WERI-Rb-1 (cell line): ENCODE measurements around the gene AGA.

Experiments
- DNase-seq: peaks from one replicate; pipeline ENCODE4 v3.0.0-alpha.2; 2020
- H3K27ac ChIP-seq: fragments of 250-450 bp; sonication (Bioruptor Pico); 2 replicates; pipeline ENCODE4 v1.5.1; 2020; ENCODE audit warnings: mild to moderate bottlenecking, moderate library complexity
- H3K27me3 ChIP-seq: fragments of 250-450 bp; sonication (Bioruptor Pico); 2 replicates; pipeline ENCODE4 v1.5.1; 2021; ENCODE audit warnings: mild to moderate bottlenecking, low read depth, moderate library complexity; ENCODE audit not compliant: insufficient read depth, severe bottlenecking
- H3K36me3 ChIP-seq: fragments of 250-450 bp; sonication (Bioruptor Pico); 2 replicates; pipeline ENCODE4 v1.5.1; 2020; ENCODE audit warnings: mild to moderate bottlenecking, moderate library complexity
- H3K4me3 ChIP-seq: 2 replicates; pipeline ENCODE4 v1.5.1; 2011; ENCODE audit warnings: low read depth, mild to moderate bottlenecking, control low read depth, low read length
- H3K9me3 ChIP-seq: fragments of 250-450 bp; sonication (Bioruptor Pico); 2 replicates; pipeline ENCODE4 v1.5.1; 2021; ENCODE audit warnings: mild to moderate bottlenecking, moderate library complexity; ENCODE audit not compliant: severe bottlenecking
- TF ChIP-seq, protein P1 (sequence below): IDR thresholded peaks from 2 replicates; pipeline ENCODE4 v1.5.1; 2011; ENCODE audit warnings: low read depth, mild to moderate bottlenecking, control low read depth, inconsistent platforms, low read length

Gene AGA

DNA sequence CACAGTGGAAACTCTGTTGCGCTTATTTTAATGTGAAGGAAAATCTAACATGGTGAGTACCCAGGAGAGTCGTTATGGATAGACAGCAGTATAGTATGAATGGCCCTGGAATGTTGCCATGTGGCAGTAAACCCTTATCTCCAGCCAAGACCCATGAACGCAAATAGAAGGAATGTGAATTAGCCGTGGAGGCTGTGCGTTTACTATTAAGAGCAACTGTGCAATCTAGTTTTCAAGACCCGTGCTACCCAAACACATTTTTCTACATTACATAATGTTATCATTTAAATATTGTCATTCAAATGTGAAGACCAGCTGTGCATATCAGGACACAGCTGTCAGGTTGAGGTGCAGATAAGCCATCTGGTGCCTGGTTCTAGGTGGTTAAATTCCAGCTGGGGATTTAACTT, 13.3 kb upstream of the AGA start:
- Histone ChIP-seq H3K27ac (no peak overlapping the region), H3K4me3 (no peak overlapping the region), H3K9me3 (no peaks in the 10 kb centered on the region), H3K36me3 (no peaks in the 10 kb centered on the region), H3K27me3 (no peaks in the 10 kb centered on the region)
- TF ChIP-seq, protein P1, sequence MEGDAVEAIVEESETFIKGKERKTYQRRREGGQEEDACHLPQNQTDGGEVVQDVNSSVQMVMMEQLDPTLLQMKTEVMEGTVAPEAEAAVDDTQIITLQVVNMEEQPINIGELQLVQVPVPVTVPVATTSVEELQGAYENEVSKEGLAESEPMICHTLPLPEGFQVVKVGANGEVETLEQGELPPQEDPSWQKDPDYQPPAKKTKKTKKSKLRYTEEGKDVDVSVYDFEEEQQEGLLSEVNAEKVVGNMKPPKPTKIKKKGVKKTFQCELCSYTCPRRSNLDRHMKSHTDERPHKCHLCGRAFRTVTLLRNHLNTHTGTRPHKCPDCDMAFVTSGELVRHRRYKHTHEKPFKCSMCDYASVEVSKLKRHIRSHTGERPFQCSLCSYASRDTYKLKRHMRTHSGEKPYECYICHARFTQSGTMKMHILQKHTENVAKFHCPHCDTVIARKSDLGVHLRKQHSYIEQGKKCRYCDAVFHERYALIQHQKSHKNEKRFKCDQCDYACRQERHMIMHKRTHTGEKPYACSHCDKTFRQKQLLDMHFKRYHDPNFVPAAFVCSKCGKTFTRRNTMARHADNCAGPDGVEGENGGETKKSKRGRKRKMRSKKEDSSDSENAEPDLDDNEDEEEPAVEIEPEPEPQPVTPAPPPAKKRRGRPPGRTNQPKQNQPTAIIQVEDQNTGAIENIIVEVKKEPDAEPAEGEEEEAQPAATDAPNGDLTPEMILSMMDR = no peak
- no peak for DNase-seq

DNA sequence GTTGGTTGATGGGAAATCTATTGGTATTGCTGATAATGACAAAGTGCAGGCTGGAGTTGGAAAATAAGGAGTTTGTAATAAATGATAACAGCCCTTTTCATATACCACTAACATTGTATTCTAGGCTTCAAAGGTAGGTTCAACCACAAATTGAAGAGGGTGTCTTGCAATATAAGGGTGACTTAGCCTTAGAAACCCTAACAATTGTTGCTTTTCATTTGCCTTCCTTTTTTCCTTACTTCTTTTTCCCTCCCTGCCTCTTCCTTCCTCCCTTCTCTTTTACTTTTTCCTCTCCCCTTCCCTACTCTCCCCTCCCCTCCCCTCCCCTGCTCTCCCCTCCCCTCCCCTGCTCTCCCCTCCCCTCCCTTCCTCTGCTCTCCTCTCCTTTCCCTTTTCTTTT, 10.9 kb upstream of the AGA start:
- no peak overlapping the region for H3K4me3 ChIP-seq
- H3K9me3 ChIP-seq = no peaks in the 10 kb centered on the region
- no peaks in the 10 kb centered on the region for H3K36me3 ChIP-seq
- no peak overlapping the region for H3K27ac ChIP-seq
- TF ChIP-seq, protein P1 = no peak
- DNase-seq = no peak
- no peaks in the 10 kb centered on the region for H3K27me3 ChIP-seq

DNA sequence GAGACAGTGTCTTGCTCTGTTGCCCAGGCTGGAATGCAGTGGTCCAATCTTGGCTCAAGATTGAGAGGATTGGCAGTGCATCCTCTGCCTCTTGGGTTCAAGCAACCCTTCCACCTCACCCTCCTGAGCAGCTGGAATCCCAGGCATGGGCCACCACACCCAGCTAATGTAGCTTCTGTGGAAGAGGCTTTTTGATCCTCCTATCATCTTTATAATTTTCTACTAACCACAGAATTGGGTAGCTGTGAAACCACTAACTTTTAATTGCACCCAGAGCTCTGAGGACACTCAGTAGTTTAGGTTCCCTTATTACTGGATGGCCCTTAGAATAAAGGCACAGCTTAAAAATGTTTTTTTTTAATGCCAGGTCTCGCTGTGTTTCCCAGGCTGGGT, 8.9 kb upstream of the AGA start:
- no peak overlapping the region for H3K27ac ChIP-seq
- no peak for DNase-seq
- no peaks in the 10 kb centered on the region for H3K36me3 ChIP-seq
- TF ChIP-seq, protein P1 = no peak
- no peaks in the 10 kb centered on the region for H3K27me3 ChIP-seq
- no peaks in the 10 kb centered on the region for H3K9me3 ChIP-seq
- H3K4me3 ChIP-seq = no peak overlapping the region

DNA sequence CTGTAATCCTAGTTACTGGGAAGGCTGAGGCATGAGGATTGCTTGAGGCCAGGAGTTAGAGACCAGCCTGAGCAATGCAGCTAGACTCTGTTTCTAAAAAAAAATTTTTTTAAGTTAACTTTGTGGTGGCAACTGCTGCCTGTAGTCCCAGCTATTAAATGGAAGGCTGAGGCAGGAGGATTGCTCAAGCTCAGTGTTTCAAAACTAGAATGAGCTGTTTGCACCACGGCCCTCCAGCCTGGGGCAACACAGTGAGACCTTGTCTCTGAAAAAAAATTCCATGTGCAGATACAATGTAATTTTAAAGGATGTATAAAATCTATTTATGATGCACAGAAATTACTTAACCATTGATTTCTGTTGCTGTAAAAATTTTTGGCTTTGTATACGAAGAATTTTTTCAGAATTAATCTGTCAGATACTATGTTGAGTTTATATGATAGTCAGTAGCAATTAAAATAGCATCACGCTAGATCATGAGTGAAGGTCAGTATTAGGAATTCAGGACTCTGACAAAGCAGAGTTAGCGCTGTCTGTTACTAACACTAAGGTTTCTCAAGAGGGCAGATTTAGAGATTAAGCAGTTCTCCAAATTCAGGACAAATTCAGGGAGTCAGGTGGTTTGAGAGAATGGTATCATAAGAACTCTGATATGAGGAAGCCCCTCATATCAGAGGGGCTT, 8.3 kb upstream of the AGA start:
- no peak overlapping the region for H3K27ac ChIP-seq
- H3K36me3 ChIP-seq = no peaks in the 10 kb centered on the region
- H3K4me3 ChIP-seq = no peak overlapping the region
- DNase-seq = no peak
- no peaks in the 10 kb centered on the region for H3K27me3 ChIP-seq
- no peaks in the 10 kb centered on the region for H3K9me3 ChIP-seq
- TF ChIP-seq, protein P1 = no peak

DNA sequence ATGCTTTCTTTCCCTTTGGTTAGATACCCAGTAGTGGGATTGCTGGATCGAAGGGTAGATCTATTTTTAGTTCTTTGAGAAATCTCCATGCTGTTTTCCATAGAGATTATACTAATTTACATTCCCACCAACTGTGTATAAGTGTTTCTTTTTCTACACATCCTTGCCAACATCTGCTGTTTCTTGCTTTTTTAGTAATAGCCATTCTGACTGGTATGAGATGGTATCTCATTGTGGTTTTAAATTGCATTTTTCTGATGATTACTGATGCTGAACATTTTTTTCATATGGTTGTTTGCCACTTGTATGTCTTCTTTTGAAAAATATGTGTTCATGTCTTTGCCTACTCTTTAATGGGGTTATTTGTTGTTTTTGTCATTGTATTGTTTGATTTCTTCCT, 6.6 kb upstream of the AGA start:
- DNase-seq = no peak
- Histone ChIP-seq H3K27me3 (no peaks in the 10 kb centered on the region), H3K4me3 (no peak overlapping the region), H3K27ac (no peak overlapping the region), H3K36me3 (no peaks in the 10 kb centered on the region), H3K9me3 (no peaks in the 10 kb centered on the region)
- TF ChIP-seq, protein P1 = no peak

- Histone ChIP-seq H3K9me3 (no peaks in the 10 kb centered on the region), H3K27ac (no peak overlapping the region), H3K27me3 (no peaks in the 10 kb centered on the region), H3K4me3 (no peak overlapping the region), H3K36me3 (no peaks in the 10 kb centered on the region)
- DNase-seq = no peak
- TF ChIP-seq, protein P1 = no peak
Measured at GRCh38 chr4:177447417-177448004, 5.3 kb upstream of the AGA start.
